A673 (cell line): ENCODE results near the gene C20orf204.

Experiments used
- CTCF ChIP-seq: fragments of 300-800, 200-600 bp; sonication (generic); conservative IDR thresholded peaks from 2 replicates; pipeline ENCODE4 v1.5.1; 2017; ENCODE audit warnings: low read depth, mild to moderate bottlenecking, antibody characterized with exemption, low read length, moderate library complexity, mixed read lengths
- EZH2 ChIP-seq: fragments of 200-600 bp; sonication (generic); IDR thresholded peaks from 2 replicates; pipeline ENCODE4 v1.6.1; 2017; ENCODE audit warnings: borderline replicate concordance, low read depth, mild to moderate bottlenecking, mixed read lengths, antibody characterized with exemption, low read length; ENCODE audit not compliant: poor library complexity, severe bottlenecking

- TF ChIP-seq CTCF (no peak), EZH2 (no peak)
Measured at GRCh38 chr20:64067005-64067632, 31.1 kb downstream of the C20orf204 start.
